Astrocyte (in vitro differentiated cells and primary cell): ENCODE data around the gene HMG20B.

ENCODE experiments used
- EZH2 ChIP-seq: IDR thresholded peaks from 2 replicates; pipeline ENCODE4 v1.6.1; 2012; ENCODE audit warnings: mild to moderate bottlenecking, low read length, inconsistent platforms; ENCODE audit not compliant: insufficient read depth
- TF ChIP-seq, protein P1 (sequence below): IDR thresholded peaks from 2 replicates; pipeline ENCODE4 v1.5.1; 2011; ENCODE audit warnings: low read depth, mild to moderate bottlenecking, inconsistent platforms, low read length, moderate library complexity; ENCODE audit not compliant: insufficient read depth

DNA sequence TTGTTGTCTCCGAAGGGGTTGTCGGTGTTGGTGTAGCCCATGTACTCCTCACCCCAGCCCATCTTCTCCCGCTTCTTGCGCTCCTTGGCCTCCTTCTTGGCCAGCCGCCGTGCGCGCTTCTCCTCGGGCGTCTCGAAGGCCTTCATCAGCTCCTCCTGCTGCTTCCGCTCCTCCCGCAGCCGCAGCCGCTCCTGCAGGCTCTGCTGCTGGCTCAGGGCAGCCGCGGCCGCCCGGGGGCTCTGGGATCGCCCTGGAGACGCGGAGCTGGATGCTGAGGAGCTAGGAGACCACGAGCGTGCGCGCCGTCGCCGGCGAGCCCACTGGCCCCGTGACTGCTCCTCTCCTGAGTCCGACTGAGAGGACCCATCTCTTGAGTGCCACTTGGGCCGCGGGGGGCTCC, 51.0 kb downstream of the HMG20B start:
- TF ChIP-seq EZH2 = no peak
- TF ChIP-seq, protein P1, sequence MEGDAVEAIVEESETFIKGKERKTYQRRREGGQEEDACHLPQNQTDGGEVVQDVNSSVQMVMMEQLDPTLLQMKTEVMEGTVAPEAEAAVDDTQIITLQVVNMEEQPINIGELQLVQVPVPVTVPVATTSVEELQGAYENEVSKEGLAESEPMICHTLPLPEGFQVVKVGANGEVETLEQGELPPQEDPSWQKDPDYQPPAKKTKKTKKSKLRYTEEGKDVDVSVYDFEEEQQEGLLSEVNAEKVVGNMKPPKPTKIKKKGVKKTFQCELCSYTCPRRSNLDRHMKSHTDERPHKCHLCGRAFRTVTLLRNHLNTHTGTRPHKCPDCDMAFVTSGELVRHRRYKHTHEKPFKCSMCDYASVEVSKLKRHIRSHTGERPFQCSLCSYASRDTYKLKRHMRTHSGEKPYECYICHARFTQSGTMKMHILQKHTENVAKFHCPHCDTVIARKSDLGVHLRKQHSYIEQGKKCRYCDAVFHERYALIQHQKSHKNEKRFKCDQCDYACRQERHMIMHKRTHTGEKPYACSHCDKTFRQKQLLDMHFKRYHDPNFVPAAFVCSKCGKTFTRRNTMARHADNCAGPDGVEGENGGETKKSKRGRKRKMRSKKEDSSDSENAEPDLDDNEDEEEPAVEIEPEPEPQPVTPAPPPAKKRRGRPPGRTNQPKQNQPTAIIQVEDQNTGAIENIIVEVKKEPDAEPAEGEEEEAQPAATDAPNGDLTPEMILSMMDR = no peak
